ENCODE data around the gene R3HDM1.

R3HDM1 gene

DNA sequence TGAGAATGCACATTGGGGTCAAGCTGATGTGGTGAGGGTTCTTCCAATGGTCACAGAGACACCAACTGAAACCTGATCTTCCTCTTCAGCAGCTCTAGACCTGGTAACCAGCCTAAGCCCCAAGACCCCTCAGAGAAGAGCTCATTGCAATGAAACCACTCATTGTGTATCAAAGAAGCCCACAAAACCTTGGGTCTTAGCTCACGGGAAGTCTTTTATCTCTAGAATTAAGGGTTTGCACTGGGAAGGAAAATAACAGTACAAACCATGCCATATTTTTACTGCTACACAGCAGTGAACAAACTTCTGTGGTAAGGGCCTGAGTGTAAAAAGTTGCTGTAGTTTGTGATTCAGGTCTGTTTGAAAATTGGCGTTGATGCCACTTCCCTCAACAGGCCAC lies 201.8 kb downstream of the R3HDM1 start:
- no peaks in the 10 kb centered on the region for H3K9me3 Mint-ChIP-seq
- H3K27me3 Mint-ChIP-seq, result no peaks in the 10 kb centered on the region
- H3K27ac Mint-ChIP-seq, result no peak overlapping the region
- H3K4me3 Mint-ChIP-seq, result no peak overlapping the region
- intact Hi-C loops (cut with micrococcal nuclease), result no loop called here
- H3K36me3 Mint-ChIP-seq (ENCODE audit: low read depth), result no peaks in the 10 kb centered on the region
- H3K4me1 Mint-ChIP-seq (ENCODE audit: low read depth), result no peaks in the 10 kb centered on the region

DNA sequence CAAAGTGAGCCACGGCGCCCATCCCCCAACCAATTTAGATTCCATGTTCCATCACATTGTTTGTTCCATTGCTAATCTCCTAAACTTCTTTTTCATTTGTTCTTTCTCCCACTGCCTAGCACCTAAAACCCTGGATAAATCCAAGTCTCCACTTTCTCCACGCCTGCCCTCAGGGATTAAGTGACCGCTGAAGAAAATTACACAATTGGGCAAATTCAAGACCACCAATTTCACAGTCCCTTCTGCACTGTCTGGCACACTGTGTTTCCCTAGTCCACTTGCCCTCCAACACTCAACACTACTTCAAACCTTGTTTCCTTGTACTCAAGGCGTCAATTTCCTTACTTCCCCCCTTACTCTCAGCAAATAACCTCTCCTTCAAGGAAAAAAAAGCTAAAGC lies 205.3 kb downstream of the R3HDM1 start:
- no peaks in the 10 kb centered on the region for H3K36me3 Mint-ChIP-seq (ENCODE audit: low read depth)
- H3K27me3 Mint-ChIP-seq, result no peaks in the 10 kb centered on the region
- H3K9me3 Mint-ChIP-seq, result no peaks in the 10 kb centered on the region
- no peak overlapping the region for H3K27ac Mint-ChIP-seq
- intact Hi-C loops (cut with micrococcal nuclease), result no loop called here
- H3K4me1 Mint-ChIP-seq (ENCODE audit: low read depth), result no peaks in the 10 kb centered on the region
- no peak overlapping the region for H3K4me3 Mint-ChIP-seq

DNA sequence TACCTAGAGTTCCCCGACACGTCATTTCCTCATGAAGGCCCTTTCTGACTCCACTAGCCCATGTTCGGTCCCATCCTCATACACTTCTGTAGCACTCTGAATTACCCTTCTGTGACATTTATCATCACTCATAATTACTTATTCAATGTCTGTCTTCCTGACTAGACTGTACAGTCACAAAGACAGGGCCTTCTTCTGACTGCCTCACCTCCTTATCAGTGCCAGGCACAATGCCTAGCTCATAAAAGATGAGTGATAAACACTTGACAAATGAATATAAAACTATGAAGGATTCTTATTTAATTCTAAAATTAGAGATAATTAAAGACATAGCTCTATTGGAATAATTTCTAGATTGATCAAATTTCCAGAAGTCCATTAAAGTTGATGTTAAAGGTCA lies 208.9 kb downstream of the R3HDM1 start:
- no peak overlapping the region for H3K27ac Mint-ChIP-seq
- H3K9me3 Mint-ChIP-seq, result no peaks in the 10 kb centered on the region
- H3K36me3 Mint-ChIP-seq (ENCODE audit: low read depth), result peaks cover 13% of the 10 kb centered on the region
- no peaks in the 10 kb centered on the region for H3K27me3 Mint-ChIP-seq
- intact Hi-C loops (cut with micrococcal nuclease), result loop anchor here (5.0 to 10.0 kb wide), 2 partner anchors 655 to 823 kb away; partner anchors contain the start of gene CCNT2
- H3K4me3 Mint-ChIP-seq, result no peak overlapping the region
- peaks cover 10% of the 10 kb centered on the region for H3K4me1 Mint-ChIP-seq (ENCODE audit: low read depth)

DNA sequence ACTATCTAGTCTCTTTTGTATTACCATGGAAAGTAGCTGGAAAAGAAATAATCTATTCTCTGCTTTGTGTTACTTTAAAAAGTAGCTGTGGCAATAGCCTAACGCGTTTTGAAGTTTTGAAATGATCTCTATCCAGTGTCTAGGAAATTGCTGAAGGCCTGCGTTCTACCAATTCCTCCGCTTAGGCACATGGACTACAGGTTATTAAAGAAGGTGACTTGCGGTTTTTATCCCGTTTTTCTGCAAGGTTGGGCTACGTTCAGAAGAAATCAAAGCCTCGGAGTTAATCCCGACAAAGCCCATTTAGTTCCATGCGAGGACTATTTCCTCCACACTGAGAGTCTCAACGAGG lies 209.7 kb downstream of the R3HDM1 start:
- Mint-ChIP-seq H3K9me3 (no peaks in the 10 kb centered on the region), H3K27me3 (no peaks in the 10 kb centered on the region), H3K27ac (no peak overlapping the region), H3K36me3 (ENCODE audit: low read depth) (peaks cover 16% of the 10 kb centered on the region), H3K4me1 (ENCODE audit: low read depth) (peaks cover 11% of the 10 kb centered on the region), H3K4me3 (no peak overlapping the region)
- intact Hi-C loops (cut with micrococcal nuclease), result loop anchor here (1.0 to 10.0 kb wide), 4 partner anchors 211 to 824 kb away; partner anchors contain the start of genes CCNT2 and RAB3GAP1

DNA sequence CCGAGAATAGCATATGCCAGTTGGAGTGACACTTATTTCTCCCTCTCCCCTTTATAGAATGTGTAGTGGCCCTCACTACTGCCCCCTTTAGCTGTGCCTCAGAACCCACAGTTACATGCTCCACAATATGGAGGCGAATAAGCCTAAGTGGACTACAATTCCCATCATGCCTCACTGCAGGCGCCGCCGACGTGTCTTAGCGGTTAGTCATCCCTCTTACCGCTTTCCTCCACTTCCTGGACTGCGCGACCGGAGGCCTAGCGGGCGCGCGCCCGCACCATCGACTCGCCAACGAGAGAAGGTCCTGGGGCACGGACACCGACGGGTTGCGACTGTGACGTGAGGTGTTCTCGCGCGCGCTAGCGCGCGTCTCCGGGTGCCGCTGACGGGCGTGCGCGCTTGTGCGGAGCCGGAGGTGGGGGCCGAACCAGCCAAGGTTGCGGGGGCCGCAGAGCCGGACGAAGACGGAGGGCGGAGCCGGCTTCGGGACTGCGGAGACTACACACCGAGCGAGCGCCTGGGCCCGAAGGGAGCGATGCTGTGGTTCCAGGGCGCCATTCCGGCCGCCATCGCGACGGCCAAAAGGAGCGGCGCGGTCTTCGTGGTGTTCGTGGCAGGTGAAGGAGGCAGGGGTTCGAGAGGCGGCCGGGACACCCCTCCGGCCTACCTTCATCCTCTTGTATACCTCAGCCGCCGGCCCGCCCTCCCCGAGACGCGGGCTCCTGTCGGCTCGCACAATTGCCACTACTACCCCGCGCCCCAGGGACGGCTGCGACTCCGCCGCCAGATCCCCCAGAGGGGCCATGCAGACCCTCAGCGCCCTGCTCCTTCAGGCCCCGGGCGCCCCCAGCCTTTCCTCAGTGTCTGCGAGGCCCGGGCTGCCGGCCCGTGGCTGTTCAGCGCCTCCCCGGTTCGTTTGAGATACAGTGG lies 210.4 kb downstream of the R3HDM1 start, which contains the start of gene UBXN4:
Gene UBXN4 (plus strand): TSS at position 461 of the 930 bp plus-strand sequence. CDS start 75 bp downstream, at position 536.
- Mint-ChIP-seq H3K27me3 (no peaks in the 10 kb centered on the region), H3K4me3 (peak within 1 kb of the TSS; percentile 94), H3K27ac (peak within 1 kb of the TSS; percentile 95), H3K4me1 (ENCODE audit: low read depth) (peaks cover 18% of the 10 kb centered on the region), H3K36me3 (ENCODE audit: low read depth) (peaks cover 23% of the 10 kb centered on the region), H3K9me3 (no peaks in the 10 kb centered on the region)
- intact Hi-C loops (cut with micrococcal nuclease), result loop anchor here (1.0 to 10.0 kb wide), 5 partner anchors 133 to 824 kb away; partner anchors contain the start of genes CCNT2 and RAB3GAP1

DNA sequence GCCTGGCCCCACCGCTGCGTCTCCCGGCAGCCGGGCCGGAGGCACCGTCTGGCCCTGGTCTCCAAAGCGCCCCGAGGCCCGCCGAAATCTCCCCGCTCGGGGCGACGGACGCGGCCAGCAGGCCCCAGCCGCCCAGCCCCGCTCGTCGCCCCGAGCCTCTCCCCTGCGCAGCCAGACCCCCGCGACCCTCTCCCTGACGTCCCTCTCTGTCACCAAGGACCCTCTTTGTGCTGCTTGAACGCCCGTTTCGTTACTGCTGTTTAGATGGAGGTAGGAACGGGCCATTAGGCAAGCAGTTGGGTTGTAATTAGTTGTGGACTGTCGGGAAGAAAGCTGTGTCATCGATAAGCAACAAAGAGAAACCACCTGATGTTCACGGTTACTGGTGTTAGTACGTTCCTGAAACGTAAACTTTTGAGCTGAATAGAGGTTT lies 211.1 kb downstream of the R3HDM1 start:
- Mint-ChIP-seq H3K27ac (peak overlapping the region; percentile 95), H3K4me1 (ENCODE audit: low read depth) (peaks cover 22% of the 10 kb centered on the region), H3K36me3 (ENCODE audit: low read depth) (peaks cover 29% of the 10 kb centered on the region), H3K27me3 (no peaks in the 10 kb centered on the region), H3K9me3 (no peaks in the 10 kb centered on the region), H3K4me3 (peak overlapping the region; percentile 94)
- intact Hi-C loops (cut with micrococcal nuclease), result loop anchor here (2.0 to 10.0 kb wide), 3 partner anchors 132 to 825 kb away; partner anchors contain the start of gene CCNT2

DNA sequence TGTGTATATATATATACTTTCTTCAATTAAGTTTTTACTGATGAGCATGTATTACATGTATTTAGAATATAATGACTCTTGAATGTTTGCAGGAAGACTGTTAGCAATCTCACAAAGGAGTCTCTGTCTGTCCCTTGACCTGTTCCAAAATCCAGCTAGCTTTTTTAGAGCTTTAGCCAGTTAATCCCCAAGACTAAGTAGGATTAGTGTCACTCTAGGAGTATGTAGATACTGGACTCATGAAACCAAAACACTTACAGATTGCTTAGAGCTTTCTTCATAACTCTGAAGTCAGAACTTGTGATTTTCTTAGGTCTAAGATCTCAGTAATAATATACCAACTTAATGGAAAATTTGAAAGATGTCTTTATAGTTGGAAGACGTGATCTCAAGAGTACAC lies 212.6 kb downstream of the R3HDM1 start:
- intact Hi-C loops (cut with micrococcal nuclease), result loop anchor here (2.0 to 10.0 kb wide), 3 partner anchors 131 to 827 kb away; partner anchors contain the start of gene CCNT2

DNA sequence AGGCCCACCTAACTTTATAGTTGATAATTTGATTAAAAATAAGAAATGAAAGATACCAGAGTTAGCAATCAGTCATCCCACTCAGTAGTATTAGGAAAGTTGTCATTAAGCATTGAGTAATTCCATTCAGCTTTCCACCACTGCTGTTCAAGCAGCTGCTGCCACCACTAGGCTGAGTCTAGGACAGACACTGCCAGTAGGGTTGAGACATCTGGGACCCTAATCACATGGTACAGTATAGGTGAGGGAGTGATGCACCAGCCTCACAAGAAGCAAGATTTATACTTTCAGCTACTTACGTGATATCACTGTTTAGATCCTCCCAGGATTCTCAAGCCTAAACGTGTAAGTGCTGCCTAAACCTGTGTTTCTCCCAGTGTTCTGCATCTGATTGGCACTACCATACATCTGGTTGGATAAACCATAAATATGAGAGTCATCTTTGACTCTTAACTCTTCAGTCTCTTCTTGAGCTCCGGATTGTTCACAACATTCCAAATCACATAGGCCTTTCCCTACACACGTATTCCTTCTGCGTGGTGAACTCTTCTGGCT lies 213.6 kb downstream of the R3HDM1 start:
- H3K27me3 Mint-ChIP-seq, result no peaks in the 10 kb centered on the region
- no peaks in the 10 kb centered on the region for H3K9me3 Mint-ChIP-seq
- intact Hi-C loops (cut with micrococcal nuclease), result loop anchor here (5.0 to 10.0 kb wide), 2 partner anchors 650 to 828 kb away; partner anchors contain the start of gene CCNT2
- H3K36me3 Mint-ChIP-seq (ENCODE audit: low read depth), result peaks cover 54% of the 10 kb centered on the region
- H3K4me3 Mint-ChIP-seq, result no peak overlapping the region
- peaks cover 22% of the 10 kb centered on the region for H3K4me1 Mint-ChIP-seq (ENCODE audit: low read depth)
- H3K27ac Mint-ChIP-seq, result no peak overlapping the region

More for the DNA sequence above, 212.6 kb downstream of the R3HDM1 start:
- peak overlapping the region; percentile 25 for H3K4me3 Mint-ChIP-seq
- H3K4me1 Mint-ChIP-seq (ENCODE audit: low read depth), result peaks cover 22% of the 10 kb centered on the region
- H3K27ac Mint-ChIP-seq, result no peak overlapping the region
- no peaks in the 10 kb centered on the region for H3K9me3 Mint-ChIP-seq
- H3K36me3 Mint-ChIP-seq (ENCODE audit: low read depth), result peaks cover 45% of the 10 kb centered on the region
- H3K27me3 Mint-ChIP-seq, result no peaks in the 10 kb centered on the region

DNA sequence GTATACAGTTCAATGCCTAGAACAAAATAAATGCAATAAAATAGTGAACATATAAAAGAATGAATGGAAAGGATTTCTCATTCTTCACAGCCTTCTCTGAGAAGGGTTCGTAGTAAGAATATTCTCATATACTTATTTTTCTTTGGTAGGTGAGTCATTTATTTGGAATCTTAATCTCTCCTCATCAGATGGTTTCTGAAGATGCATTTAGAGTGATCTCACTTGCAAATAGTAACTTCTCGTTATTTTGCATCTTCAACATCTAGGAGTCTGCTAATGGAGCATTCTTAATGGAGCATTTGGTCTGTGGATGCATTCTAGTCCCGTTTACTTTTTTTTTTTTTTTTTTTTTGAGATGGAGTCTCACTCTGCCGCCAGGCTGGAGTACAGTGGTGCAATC lies 214.3 kb downstream of the R3HDM1 start:
- H3K36me3 Mint-ChIP-seq (ENCODE audit: low read depth), result peaks cover 59% of the 10 kb centered on the region
- no peak overlapping the region for H3K27ac Mint-ChIP-seq
- H3K4me3 Mint-ChIP-seq, result no peak overlapping the region
- intact Hi-C loops (cut with micrococcal nuclease), result loop anchor here (10.0 kb wide), 1 partner anchor 649 kb away; no protein-coding TSS in a partner anchor
- no peaks in the 10 kb centered on the region for H3K27me3 Mint-ChIP-seq
- H3K9me3 Mint-ChIP-seq, result no peaks in the 10 kb centered on the region
- H3K4me1 Mint-ChIP-seq (ENCODE audit: low read depth), result peaks cover 22% of the 10 kb centered on the region

DNA sequence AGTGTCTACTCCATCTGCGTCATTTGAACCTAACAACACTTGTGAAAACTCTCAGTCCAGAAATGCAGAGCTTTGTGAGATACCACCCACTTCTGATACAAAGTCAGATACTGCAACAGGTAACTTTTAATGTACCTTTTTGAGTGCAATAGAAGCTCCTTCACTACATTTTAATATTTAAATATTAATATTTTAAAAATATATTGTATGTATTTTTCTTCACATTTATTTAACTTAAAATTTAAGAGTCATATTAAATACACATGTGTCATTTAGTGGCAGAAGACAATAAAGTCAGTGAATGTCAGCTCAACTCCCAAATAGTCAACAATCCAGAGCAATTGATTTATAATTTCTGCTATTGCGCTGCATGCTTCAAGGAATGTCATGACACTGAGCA lies 224.3 kb downstream of the R3HDM1 start:
- Mint-ChIP-seq H3K4me1 (ENCODE audit: low read depth) (no peaks in the 10 kb centered on the region), H3K27ac (no peak overlapping the region), H3K9me3 (peaks cover 13% of the 10 kb centered on the region), H3K36me3 (ENCODE audit: low read depth) (peaks cover 91% of the 10 kb centered on the region), H3K27me3 (no peaks in the 10 kb centered on the region), H3K4me3 (no peak overlapping the region)
- intact Hi-C loops (cut with micrococcal nuclease), result loop anchor here (10.0 kb wide), 1 partner anchor 591 kb away; no protein-coding TSS in a partner anchor

DNA sequence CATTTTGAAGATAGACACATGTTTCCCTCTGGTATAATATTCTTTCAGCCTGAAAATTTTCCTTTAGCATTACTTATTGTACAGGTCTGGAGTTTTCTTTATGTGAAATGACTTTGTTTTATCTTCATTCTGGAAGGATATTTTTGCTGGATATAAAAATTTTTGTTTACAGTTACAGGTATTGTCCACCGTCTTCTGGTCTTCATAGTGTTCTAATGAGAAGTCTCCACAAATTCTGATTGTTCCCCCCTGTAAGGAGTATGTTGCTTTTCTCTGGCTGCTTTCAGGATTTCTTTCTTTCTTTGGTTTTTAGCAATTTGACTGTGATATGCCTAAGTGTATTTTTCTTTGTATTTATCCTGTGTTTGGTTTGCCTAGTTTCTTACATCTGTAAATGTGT lies 225.4 kb downstream of the R3HDM1 start:
- H3K4me3 Mint-ChIP-seq, result no peak overlapping the region
- H3K27ac Mint-ChIP-seq, result no peak overlapping the region
- peaks cover 13% of the 10 kb centered on the region for H3K9me3 Mint-ChIP-seq
- H3K36me3 Mint-ChIP-seq (ENCODE audit: low read depth), result peaks cover 92% of the 10 kb centered on the region
- H3K27me3 Mint-ChIP-seq, result no peaks in the 10 kb centered on the region
- no peaks in the 10 kb centered on the region for H3K4me1 Mint-ChIP-seq (ENCODE audit: low read depth)
- intact Hi-C loops (cut with micrococcal nuclease), result loop anchor here (10.0 kb wide), 1 partner anchor 592 kb away; no protein-coding TSS in a partner anchor

DNA sequence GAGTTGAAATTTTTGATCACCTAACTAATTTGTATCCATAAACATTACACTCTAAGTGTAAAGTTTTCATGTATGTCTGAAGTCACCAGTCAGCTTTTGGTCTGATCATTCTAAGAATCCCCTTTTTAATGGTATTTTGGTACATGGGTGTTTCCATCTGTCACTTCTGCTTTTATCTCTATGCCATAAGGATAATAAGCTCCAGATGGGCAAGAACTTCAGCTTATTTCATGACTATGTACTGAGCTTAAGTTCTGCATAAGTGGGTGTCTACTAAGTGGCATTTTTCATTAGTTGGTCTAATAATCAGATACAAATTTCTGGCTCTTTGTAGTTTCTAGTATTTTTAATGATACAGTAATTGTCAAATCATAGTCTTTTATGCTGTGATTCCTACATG lies 230.7 kb downstream of the R3HDM1 start:
- Mint-ChIP-seq H3K9me3 (peaks cover 2% of the 10 kb centered on the region), H3K4me3 (no peak overlapping the region), H3K4me1 (ENCODE audit: low read depth) (no peaks in the 10 kb centered on the region), H3K36me3 (ENCODE audit: low read depth) (peaks cover 96% of the 10 kb centered on the region), H3K27me3 (no peaks in the 10 kb centered on the region), H3K27ac (no peak overlapping the region)
- intact Hi-C loops (cut with micrococcal nuclease), result no loop called here

DNA sequence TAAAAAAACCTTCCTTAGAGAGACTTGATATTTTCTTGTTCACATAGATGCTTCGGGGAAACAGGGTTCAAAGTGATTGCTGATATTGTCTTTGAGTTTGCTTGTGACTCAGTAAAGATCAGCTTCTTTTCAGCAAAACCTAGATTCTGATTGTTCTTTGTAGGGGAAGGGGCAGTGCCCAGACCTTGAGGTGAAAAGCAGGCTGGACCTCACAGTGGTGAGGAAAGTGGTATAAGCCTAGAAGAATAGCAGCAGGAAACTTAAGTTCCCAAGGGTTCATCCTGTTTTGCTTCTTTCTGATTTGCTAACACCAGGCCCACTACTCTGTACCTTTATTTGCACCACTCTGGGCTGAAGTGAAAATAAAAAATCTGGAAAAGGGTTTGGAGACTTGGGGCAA lies 231.2 kb downstream of the R3HDM1 start:
- H3K9me3 Mint-ChIP-seq, result no peaks in the 10 kb centered on the region
- intact Hi-C loops (cut with micrococcal nuclease), result no loop called here
- peaks cover 96% of the 10 kb centered on the region for H3K36me3 Mint-ChIP-seq (ENCODE audit: low read depth)
- H3K4me3 Mint-ChIP-seq, result no peak overlapping the region
- H3K4me1 Mint-ChIP-seq (ENCODE audit: low read depth), result no peaks in the 10 kb centered on the region
- no peaks in the 10 kb centered on the region for H3K27me3 Mint-ChIP-seq
- no peak overlapping the region for H3K27ac Mint-ChIP-seq

DNA sequence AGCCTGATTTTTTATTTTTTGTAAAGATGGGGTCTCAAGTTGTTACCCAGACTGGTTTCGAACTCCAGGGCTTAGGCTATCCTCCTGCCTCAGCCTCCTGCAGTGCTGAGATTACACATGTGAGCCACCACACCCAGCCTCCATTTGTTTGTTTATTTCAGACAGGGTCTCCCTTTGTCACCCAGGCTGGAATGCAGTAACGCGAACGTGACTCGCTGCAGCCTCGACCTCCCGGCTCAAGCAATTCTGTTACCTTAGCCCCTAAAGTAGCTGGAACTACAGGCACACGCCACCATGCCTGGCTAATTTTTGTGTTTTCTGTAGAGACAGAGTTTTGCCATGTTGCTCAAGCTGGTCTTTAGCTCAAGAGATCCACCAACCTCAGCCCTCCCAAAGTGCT lies 237.6 kb downstream of the R3HDM1 start:
- peaks cover 97% of the 10 kb centered on the region for H3K36me3 Mint-ChIP-seq (ENCODE audit: low read depth)
- H3K27ac Mint-ChIP-seq, result no peak overlapping the region
- H3K4me1 Mint-ChIP-seq (ENCODE audit: low read depth), result peaks cover 5% of the 10 kb centered on the region
- H3K27me3 Mint-ChIP-seq, result no peaks in the 10 kb centered on the region
- no peaks in the 10 kb centered on the region for H3K9me3 Mint-ChIP-seq
- no peak overlapping the region for H3K4me3 Mint-ChIP-seq
- intact Hi-C loops (cut with micrococcal nuclease), result no loop called here

All from dendritic cell treated with granulocyte-macrophage colony-stimulating factor and Interleukin-4, amounts not matched to agents 40 ng/mL and 50 ng/mL, for 4 days (primary cell).